Sigmoid colon (tissue), 7 donors: ENCODE measurements around the gene DIP2C. TPM values are rescaled to one million over a fixed set of nuclear protein-coding genes. Genes with fewer than 3 reads are reported as not detected.

Source experiments
- DNase-seq: peaks from one replicate; pipeline ENCODE4 v3.0.0-alpha.2; 2019
- H3K27ac ChIP-seq, 4 donors: fragments of 200-600 bp; sonication (generic); one replicate each; pipeline ENCODE4 v1.5.1; 2016 to 2019; ENCODE audit warnings: mild to moderate bottlenecking in 1 of 4
- H3K27me3 ChIP-seq, 3 donors: fragments of 200-600 bp; sonication (generic); one replicate each; pipeline ENCODE4 v1.5.1; 2019; ENCODE audit warnings: mild to moderate bottlenecking in 1 of 3
- H3K36me3 ChIP-seq, 4 donors: fragments of 200-600 bp; sonication (generic); one replicate each; pipeline ENCODE4 v1.5.1; 2016 to 2019
- H3K4me1 ChIP-seq, 4 donors: fragments of 200-600 bp; sonication (generic); one replicate each; pipeline ENCODE4 v1.5.1; 2017 to 2019
- H3K4me3 ChIP-seq, 4 donors: fragments of 200-600 bp; sonication (generic); one replicate each; pipeline ENCODE4 v1.5.1; 2017 to 2019; ENCODE audit warnings: mild to moderate bottlenecking in 2 of 4, moderate library complexity in 1 of 4
- H3K9me3 ChIP-seq, 4 donors: fragments of 200-600 bp in 3 of 4; sonication (generic) in 3 of 4; one replicate each; pipeline versions ENCODE4 v1.5.1 to v1.6.1; 2013 to 2019
- EP300 ChIP-seq, 4 donors: sonication (generic); formaldehyde crosslinking; IDR thresholded peaks; one replicate each; pipeline ENCODE4 v1.6.1; 2017; ENCODE audit warnings: antibody characterized with exemption in 4 of 4
- POLR2A ChIP-seq, 2 donors: fragments of 450-650 bp; IDR thresholded peaks; one replicate each; pipeline ENCODE4 v1.6.1; 2016; ENCODE audit warnings: antibody characterized with exemption in 2 of 2, mild to moderate bottlenecking in 2 of 2, moderate library complexity in 2 of 2
- POLR2AphosphoS5 ChIP-seq, 4 donors: sonication (generic); formaldehyde crosslinking; IDR thresholded peaks; one replicate each; pipeline ENCODE4 v1.6.1; 2017; ENCODE audit warnings: antibody characterized with exemption in 4 of 4
- WGBS, 2 donors: extraction: QIAGEN DNeasy Blood & Tissue Kit; methylation state at CpG; one replicate each; pipeline ENCODE4 v1.1.7; 2013; 5-methylcytosine and 5-hydroxymethylcytosine counted together
- intact Hi-C: fragments of 100-400 bp; cut with DNase I; formaldehyde crosslinking; loops from one replicate; pipeline ENCODE4 v1.15.1; 2023
- polyA plus RNA-seq, 3 donors: library from polyadenylated mRNA; stranded (reverse); fragments of 200-250 nt; gene quantifications; one replicate each; pipeline ENCODE4 v1.2.3, GENCODE V29; 2013
- total RNA-seq, 4 donors: library from RNA; depleted of rRNA; stranded (reverse); fragments of >200 nt; gene quantifications; one replicate each; pipeline ENCODE4 v1.1.0, GENCODE V29; 2016
- TF ChIP-seq, protein P1 (sequence below), 4 experiments: fragments of 450-650 bp in 3 of 4; fragments of 200-600 bp in 1 of 4; IDR thresholded peaks; one replicate each; pipeline ENCODE4 v1.5.1; 2016 to 2019; ENCODE audit warnings: antibody characterized with exemption in 4 of 4, mild to moderate bottlenecking in 3 of 4, moderate library complexity in 2 of 4
- donor health status: healthy with polysubstance abuse.
- donor health status: Bipolar disorder and iron deficiency.
- donor health status: healthy.

The DIP2C gene, protein sequence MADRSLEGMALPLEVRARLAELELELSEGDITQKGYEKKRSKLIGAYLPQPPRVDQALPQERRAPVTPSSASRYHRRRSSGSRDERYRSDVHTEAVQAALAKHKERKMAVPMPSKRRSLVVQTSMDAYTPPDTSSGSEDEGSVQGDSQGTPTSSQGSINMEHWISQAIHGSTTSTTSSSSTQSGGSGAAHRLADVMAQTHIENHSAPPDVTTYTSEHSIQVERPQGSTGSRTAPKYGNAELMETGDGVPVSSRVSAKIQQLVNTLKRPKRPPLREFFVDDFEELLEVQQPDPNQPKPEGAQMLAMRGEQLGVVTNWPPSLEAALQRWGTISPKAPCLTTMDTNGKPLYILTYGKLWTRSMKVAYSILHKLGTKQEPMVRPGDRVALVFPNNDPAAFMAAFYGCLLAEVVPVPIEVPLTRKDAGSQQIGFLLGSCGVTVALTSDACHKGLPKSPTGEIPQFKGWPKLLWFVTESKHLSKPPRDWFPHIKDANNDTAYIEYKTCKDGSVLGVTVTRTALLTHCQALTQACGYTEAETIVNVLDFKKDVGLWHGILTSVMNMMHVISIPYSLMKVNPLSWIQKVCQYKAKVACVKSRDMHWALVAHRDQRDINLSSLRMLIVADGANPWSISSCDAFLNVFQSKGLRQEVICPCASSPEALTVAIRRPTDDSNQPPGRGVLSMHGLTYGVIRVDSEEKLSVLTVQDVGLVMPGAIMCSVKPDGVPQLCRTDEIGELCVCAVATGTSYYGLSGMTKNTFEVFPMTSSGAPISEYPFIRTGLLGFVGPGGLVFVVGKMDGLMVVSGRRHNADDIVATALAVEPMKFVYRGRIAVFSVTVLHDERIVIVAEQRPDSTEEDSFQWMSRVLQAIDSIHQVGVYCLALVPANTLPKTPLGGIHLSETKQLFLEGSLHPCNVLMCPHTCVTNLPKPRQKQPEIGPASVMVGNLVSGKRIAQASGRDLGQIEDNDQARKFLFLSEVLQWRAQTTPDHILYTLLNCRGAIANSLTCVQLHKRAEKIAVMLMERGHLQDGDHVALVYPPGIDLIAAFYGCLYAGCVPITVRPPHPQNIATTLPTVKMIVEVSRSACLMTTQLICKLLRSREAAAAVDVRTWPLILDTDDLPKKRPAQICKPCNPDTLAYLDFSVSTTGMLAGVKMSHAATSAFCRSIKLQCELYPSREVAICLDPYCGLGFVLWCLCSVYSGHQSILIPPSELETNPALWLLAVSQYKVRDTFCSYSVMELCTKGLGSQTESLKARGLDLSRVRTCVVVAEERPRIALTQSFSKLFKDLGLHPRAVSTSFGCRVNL (N-terminal part only)
- total RNA-seq (10 to 100 TPM; 42.1 to 67.9 (median 50.3) TPM), polyA plus RNA-seq (1 to 10 TPM; 1.8 to 5.5 (median 3.0) TPM)

DNA sequence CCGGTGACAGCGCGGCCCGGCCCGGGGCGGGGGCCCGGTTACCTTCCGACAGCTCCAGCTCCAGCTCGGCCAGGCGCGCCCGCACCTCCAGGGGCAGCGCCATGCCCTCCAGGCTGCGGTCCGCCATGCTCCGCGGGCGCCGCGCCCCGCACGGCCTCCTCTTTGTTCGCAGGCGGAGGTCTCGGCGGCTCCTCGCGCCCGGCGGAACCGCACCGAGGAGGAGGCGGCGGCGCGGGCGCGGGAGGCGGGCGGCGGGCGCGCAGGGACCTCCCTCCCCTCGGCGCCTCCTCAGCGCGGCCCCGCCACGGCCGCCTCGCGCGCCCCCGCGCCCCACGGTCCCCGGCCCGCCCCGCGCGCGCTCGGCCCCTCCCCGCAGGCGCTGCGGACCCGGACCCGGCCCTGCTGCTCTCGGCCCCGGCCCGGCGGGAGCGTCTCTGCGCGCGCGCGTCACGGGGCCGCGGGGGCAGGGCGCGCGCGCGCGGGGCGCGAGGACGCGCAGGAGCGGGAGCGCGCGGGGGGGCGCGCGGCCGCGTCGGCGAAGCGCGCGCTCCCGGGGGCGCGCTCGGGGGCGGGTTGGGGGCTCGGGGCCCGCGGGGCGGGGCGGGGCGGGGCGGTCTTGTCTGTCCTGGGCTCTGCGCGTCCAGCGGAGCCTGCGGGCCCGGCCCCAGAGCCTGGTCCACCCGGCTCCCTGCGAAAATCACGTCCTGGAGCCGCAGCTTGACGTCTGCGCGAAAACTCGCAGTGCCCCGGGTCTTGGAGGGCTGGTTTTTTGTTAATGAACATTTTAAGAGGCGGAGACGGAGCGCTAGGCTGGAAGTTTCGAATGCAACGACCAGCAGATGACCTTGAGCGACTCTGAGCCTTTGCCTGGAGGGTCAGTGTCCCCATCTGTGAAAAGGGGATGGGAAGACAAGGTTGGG is at the start of gene DIP2C:
Gene DIP2C (minus strand): TSS at position 217 of the 920 bp plus-strand sequence. CDS start 90 bp downstream, at position 127.
- TF ChIP-seq EP300 (IDR thresholded peaks at IDR 0.05) = no peak
- TF ChIP-seq, protein P1, sequence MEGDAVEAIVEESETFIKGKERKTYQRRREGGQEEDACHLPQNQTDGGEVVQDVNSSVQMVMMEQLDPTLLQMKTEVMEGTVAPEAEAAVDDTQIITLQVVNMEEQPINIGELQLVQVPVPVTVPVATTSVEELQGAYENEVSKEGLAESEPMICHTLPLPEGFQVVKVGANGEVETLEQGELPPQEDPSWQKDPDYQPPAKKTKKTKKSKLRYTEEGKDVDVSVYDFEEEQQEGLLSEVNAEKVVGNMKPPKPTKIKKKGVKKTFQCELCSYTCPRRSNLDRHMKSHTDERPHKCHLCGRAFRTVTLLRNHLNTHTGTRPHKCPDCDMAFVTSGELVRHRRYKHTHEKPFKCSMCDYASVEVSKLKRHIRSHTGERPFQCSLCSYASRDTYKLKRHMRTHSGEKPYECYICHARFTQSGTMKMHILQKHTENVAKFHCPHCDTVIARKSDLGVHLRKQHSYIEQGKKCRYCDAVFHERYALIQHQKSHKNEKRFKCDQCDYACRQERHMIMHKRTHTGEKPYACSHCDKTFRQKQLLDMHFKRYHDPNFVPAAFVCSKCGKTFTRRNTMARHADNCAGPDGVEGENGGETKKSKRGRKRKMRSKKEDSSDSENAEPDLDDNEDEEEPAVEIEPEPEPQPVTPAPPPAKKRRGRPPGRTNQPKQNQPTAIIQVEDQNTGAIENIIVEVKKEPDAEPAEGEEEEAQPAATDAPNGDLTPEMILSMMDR (IDR thresholded peaks at IDR 0.05) = no peak
- peak in 1 of 2 donors; percentile 12 for TF ChIP-seq POLR2A (IDR thresholded peaks at IDR 0.05)
- peak; percentile 53 to 84 (median 70) for TF ChIP-seq POLR2AphosphoS5 (IDR thresholded peaks at IDR 0.05)
- 2% methylated on average over 137 of the region's 137 CpGs for WGBS, 2 donors
- Histone ChIP-seq H3K27me3 (no peaks in the 10 kb centered on the region), H3K27ac (peak within 1 kb of the TSS; percentile 95 to 99 (median 98)), H3K4me3 (peak within 1 kb of the TSS; percentile 82 to 97 (median 90)), H3K9me3 (no peaks in the 10 kb centered on the region), H3K36me3 (no peaks in the 10 kb centered on the region), H3K4me1 (peaks cover 0 to 48% (median 31%) of the 10 kb centered on the region in 4 donors)
- intact Hi-C loops = loop anchor here (5.0 kb wide), 6 partner anchors 37 to 317 kb away; partner anchors contain the start of gene LARP4B
- peak; percentile 92 for DNase-seq

DNA sequence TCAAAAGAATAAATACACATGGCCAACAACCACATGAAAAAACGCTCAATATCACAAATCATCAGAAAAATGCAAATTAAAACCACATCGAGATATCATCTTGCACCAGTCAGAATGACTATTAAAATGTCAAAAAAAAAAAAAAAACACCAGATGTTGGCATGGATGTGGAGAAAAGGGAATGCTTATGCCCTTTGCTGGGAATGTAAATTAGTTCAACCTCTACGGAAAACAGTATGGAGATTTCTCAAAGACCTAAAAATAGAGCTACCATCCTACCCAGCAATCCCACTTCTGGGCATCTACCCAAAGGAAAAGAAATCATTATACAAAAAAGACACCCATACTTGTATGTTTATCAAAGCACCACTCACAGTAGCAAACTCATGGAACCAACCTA is 45.0 kb upstream of the DIP2C start:
- DNase-seq = no peak
- Histone ChIP-seq H3K4me3 (no peak overlapping the region), H3K4me1 (no peaks in the 10 kb centered on the region), H3K27me3 (no peaks in the 10 kb centered on the region), H3K27ac (no peak overlapping the region), H3K36me3 (no peaks in the 10 kb centered on the region), H3K9me3 (no peaks in the 10 kb centered on the region)
- TF ChIP-seq EP300 (IDR thresholded peaks at IDR 0.05) (no peak), POLR2AphosphoS5 (IDR thresholded peaks at IDR 0.05) (no peak), POLR2A (IDR thresholded peaks at IDR 0.05) (no peak)
- TF ChIP-seq, protein P1 (IDR thresholded peaks at IDR 0.05) = no peak
- WGBS, 2 donors = 77 to 82% methylated on average over 3 of the region's 3 CpGs
- intact Hi-C loops = no loop called here

DNA sequence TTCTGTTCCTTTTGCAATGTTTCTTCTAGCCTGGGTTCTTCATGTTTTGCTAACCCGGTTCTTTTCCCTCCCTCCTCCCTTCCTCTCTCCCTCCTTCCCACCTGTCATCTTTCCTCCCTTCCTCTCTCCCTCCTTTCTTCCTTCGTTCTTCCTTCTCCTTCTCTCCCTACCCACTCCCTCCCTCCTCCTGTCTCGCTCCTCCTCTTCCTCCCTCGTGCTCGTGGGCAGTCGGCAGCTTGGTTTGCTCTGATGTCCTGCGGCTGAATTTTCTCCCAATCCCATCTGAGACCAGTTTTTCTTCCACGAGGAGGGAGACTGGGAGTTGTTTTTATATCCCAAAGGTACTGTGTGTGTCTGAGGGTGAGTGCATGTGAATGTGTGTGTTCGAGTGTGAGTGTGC is 43.6 kb upstream of the DIP2C start:
- DNase-seq = no peak
- no peak overlapping the region for H3K4me3 ChIP-seq
- H3K4me1 ChIP-seq = no peaks in the 10 kb centered on the region
- no peaks in the 10 kb centered on the region for H3K36me3 ChIP-seq
- H3K9me3 ChIP-seq = no peaks in the 10 kb centered on the region
- H3K27ac ChIP-seq = no peak overlapping the region
- H3K27me3 ChIP-seq = no peaks in the 10 kb centered on the region
- TF ChIP-seq POLR2A (IDR thresholded peaks at IDR 0.05) = no peak
- TF ChIP-seq POLR2AphosphoS5 (IDR thresholded peaks at IDR 0.05) = no peak
- TF ChIP-seq EP300 (IDR thresholded peaks at IDR 0.05) = no peak
- TF ChIP-seq, protein P1 (IDR thresholded peaks at IDR 0.05) = no peak
- intact Hi-C loops = no loop called here
- 79 to 81% methylated on average over 9 of the region's 9 CpGs for WGBS, 2 donors
